K562 (cell line): ENCODE results near the gene ING2. TPM values are rescaled to one million over a fixed set of nuclear protein-coding genes. Genes with fewer than 3 reads are reported as not detected.

ENCODE experiments used
- BRD9 ChIP-seq: fragments of 450-650 bp; IDR thresholded peaks from 2 replicates; pipeline ENCODE4 v1.6.1; 2018; ENCODE audit warnings: low read depth; ENCODE audit not compliant: partially characterized antibody
- E4F1 ChIP-seq: fragments of 250-450 bp; sonication (Bioruptor Pico); IDR thresholded peaks from 2 replicates; pipeline ENCODE4 v1.5.0; 2021; ENCODE audit warnings: mild to moderate bottlenecking, borderline replicate concordance
- GTF2F1 ChIP-seq: IDR thresholded peaks from 2 replicates; pipeline ENCODE4 v1.6.1; 2011; ENCODE audit warnings: low read depth, low read length, improper control_type of control experiment
- KDM2B ChIP-seq: fragments of 250-450 bp; sonication (Bioruptor Pico); IDR thresholded peaks from 2 replicates; pipeline ENCODE4 v1.8.0; 2021; ENCODE audit warnings: mild to moderate bottlenecking, moderate library complexity
- MNT ChIP-seq, 2 experiments: fragments of 450-650 bp; conservative IDR thresholded peaks; 2 replicates each; pipeline ENCODE4 v1.6.1; 2017; ENCODE audit warnings: mild to moderate bottlenecking in 2 of 2, moderate library complexity in 2 of 2
- MXD1 ChIP-seq: fragments of 250-450 bp; sonication (Bioruptor Pico); IDR thresholded peaks from 2 replicates; pipeline ENCODE4 v1.8.0; 2021; ENCODE audit warnings: borderline replicate concordance, mild to moderate bottlenecking, moderate library complexity; ENCODE audit not compliant: poor library complexity, severe bottlenecking
- NFXL1 ChIP-seq: fragments of 450-650 bp; formaldehyde crosslinking; IDR thresholded peaks from 2 replicates; pipeline ENCODE4 v1.4.0; 2021; ENCODE audit warnings: mild to moderate bottlenecking
- RBM17 ChIP-seq: fragments of 200-400 bp; formaldehyde crosslinking; IDR thresholded peaks from 2 replicates; pipeline ENCODE4 v1.6.1; 2017; ENCODE audit warnings: low read depth, mild to moderate bottlenecking, low read length, borderline replicate concordance
- SMAD4 ChIP-seq: fragments of 250-450 bp; sonication (Bioruptor Pico); conservative IDR thresholded peaks from 2 replicates; pipeline ENCODE4 v1.8.0; 2021; ENCODE audit warnings: inconsistent platforms, mild to moderate bottlenecking, moderate library complexity
- ZNF239 ChIP-seq: fragments of 250-450 bp; sonication (Bioruptor Pico); IDR thresholded peaks from 2 replicates; pipeline ENCODE4 v1.4.0; 2020; ENCODE audit warnings: mild to moderate bottlenecking
- ZNF324 ChIP-seq: fragments of 250-450 bp; sonication (Bioruptor Pico); IDR thresholded peaks from 2 replicates; pipeline ENCODE4 v1.4.0; 2020; ENCODE audit warnings: mild to moderate bottlenecking
- ZNF561 ChIP-seq: fragments of 450-650 bp; formaldehyde crosslinking; conservative IDR thresholded peaks from 2 replicates; pipeline ENCODE4 v1.4.0; 2020; ENCODE audit warnings: mild to moderate bottlenecking, moderate library complexity
- ZNF644 ChIP-seq: fragments of 200-800 bp; sonication (Bioruptor generic); IDR thresholded peaks from 2 replicates; pipeline ENCODE4 v1.6.1; 2016; ENCODE audit warnings: low read depth, missing genetic modification characterization, missing compliant biosample characterization
- ZNF77 ChIP-seq: fragments of 250-450 bp; sonication (Bioruptor Pico); IDR thresholded peaks from 2 replicates; pipeline ENCODE4 v1.5.0; 2020
- polyA plus RNA-seq, 8 experiments: library from polyadenylated mRNA; depleted of rRNA in 4 of 8; stranded (reverse) in 5 of 8; unstranded in 3 of 8; fragments of >200 nt; fragmentation: Nextera tagmentation in 2 of 8; fragmentation: Illumina TruSeq in 1 of 8; extraction: Ambion mirVana in 2 of 8; extraction: Trizol in 1 of 8; gene quantifications; 2 replicates each; pipeline versions ENCODE4 v1.2.1 to v1.2.3, GENCODE V29; 2011 to 2014; ENCODE audit warnings: inconsistent platforms in 1 of 8, missing spikeins in 1 of 8
- total RNA-seq, 7 experiments: library from RNA; depleted of rRNA in 6 of 7; stranded (reverse); fragments of >200 nt in 6 of 7; fragmentation: Illumina TruSeq in 2 of 7; extraction: Trizol in 2 of 7; gene quantifications; 2 replicates each; pipeline versions ENCODE4 v1.2.1 to v1.2.3, GENCODE V29; 2011 to 2021; ENCODE audit warnings: low replicate concordance in 1 of 7
- TF ChIP-seq, protein P1 (sequence below): sonication (generic); formaldehyde crosslinking; IDR thresholded peaks from 2 replicates; pipeline ENCODE4 v1.9.0; 2022; ENCODE audit warnings: mild to moderate bottlenecking, missing genetic modification reagents
- TF ChIP-seq, protein P2 (sequence below): fragments of 250-450 bp; sonication (Bioruptor Pico); IDR thresholded peaks from 2 replicates; pipeline ENCODE4 v1.4.0; 2020; ENCODE audit warnings: mild to moderate bottlenecking, moderate library complexity, borderline replicate concordance

The ING2 gene
- total and polyA plus RNA-seq, 9 of the 15 experiments (the other 6 are each of a cell fraction or from before 2014, with no cell fraction given) = 2.9 to 21.4 (median 12.4) TPM

DNA sequence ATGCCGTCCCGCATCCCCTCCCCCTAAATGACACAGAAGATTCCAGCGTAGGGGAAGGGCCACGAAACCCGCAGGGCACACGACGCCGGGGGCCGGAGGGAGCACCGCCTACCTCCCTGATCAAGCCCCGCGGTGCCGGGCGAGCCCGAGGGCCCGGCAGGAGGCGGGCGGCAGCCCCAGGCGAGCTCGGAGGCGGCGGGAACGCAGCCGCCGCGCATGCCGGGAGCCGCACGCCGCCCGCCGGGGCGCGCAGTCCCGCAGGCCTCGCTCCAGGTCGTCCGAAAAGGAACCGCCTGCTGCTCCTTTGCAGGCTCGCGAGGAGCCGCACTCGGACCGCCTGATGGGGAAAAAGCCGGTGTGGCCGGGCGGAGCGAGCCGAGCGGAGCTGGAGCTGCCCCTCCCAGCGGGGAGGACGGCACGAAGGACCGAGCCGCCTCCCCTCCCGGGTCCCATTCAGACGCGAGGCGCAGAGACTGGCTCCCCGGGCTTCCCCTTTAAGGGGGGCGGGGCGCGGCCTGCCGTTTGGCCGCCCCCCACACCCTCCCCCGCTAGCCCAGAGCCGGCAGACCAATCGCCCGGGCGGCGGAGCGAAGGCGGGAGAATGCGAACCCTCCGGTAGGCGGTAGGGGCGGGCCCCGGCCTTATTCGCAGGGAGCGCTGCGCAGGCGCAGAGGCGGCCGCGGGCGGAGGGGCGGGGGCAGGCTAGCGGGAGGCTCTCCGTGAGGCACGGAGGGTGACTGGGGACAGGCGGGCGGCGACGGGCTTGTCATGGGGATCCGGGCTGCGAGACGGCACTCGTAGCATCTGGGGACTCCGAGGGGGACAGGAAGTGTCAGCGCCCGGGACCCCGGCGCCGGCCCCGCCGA lies 561 bp upstream of the ING2 start (continued):
- TF ChIP-seq BRD9 = no peak
- no peak for TF ChIP-seq ZNF77 (CRISPR knock-in tag)
- TF ChIP-seq SMAD4 (CRISPR knock-in tag) = peak; percentile 89
- peak; percentile 62; the same call in 1 of the 2 replicates for TF ChIP-seq GTF2F1
- TF ChIP-seq, protein P1, sequence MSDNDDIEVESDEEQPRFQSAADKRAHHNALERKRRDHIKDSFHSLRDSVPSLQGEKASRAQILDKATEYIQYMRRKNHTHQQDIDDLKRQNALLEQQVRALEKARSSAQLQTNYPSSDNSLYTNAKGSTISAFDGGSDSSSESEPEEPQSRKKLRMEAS = peak; percentile 94
- TF ChIP-seq ZNF324 (CRISPR knock-in tag) = no peak
- TF ChIP-seq MXD1 = no peak
- TF ChIP-seq NFXL1 = no peak
- TF ChIP-seq E4F1 = no peak
- TF ChIP-seq ZNF239 (CRISPR knock-in tag) = no peak
- peak; percentile 74 to 79 for TF ChIP-seq MNT (conservative IDR thresholded peaks at IDR 0.05)
- TF ChIP-seq RBM17 = no peak
- no peak for TF ChIP-seq ZNF644 (tag)
- no peak for TF ChIP-seq ZNF561
- TF ChIP-seq, protein P2, sequence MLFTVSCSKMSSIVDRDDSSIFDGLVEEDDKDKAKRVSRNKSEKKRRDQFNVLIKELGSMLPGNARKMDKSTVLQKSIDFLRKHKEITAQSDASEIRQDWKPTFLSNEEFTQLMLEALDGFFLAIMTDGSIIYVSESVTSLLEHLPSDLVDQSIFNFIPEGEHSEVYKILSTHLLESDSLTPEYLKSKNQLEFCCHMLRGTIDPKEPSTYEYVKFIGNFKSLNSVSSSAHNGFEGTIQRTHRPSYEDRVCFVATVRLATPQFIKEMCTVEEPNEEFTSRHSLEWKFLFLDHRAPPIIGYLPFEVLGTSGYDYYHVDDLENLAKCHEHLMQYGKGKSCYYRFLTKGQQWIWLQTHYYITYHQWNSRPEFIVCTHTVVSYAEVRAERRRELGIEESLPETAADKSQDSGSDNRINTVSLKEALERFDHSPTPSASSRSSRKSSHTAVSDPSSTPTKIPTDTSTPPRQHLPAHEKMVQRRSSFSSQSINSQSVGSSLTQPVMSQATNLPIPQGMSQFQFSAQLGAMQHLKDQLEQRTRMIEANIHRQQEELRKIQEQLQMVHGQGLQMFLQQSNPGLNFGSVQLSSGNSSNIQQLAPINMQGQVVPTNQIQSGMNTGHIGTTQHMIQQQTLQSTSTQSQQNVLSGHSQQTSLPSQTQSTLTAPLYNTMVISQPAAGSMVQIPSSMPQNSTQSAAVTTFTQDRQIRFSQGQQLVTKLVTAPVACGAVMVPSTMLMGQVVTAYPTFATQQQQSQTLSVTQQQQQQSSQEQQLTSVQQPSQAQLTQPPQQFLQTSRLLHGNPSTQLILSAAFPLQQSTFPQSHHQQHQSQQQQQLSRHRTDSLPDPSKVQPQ (CRISPR knock-in tag) = no peak
- TF ChIP-seq KDM2B (CRISPR knock-in tag) = peak; percentile 88
